Measurements from ENCODE around the gene RASAL2.
"Not testable (repeated sequence)": the region's sequence is repeated elsewhere in the genome, so short reads cannot be mapped to it uniquely, and the experiment has no call there.

The RASAL2 gene

DNA sequence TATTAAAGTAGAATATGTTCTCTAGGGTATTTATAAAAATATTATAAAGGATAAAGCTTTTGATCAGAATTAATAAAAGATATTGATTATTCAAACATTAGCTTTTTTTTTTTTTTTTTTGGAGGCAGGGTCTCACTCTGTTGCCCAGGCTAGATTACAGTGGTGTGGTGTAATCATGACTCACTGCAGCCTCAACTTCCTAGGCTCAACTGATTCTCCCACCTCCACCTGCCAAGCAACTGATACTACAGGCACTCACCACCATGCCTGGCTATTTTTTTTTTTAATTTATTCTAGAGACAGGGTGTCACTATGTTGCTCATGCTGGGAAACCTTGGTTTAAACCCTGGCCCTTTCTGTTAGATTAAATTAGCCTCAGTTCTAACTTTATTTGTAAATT lies 214.5 kb downstream of the RASAL2 start:
- H3K36me3 ChIP-seq (ENCODE audit: insufficient read depth, low read length): no peaks in the 10 kb centered on the region
- no peaks in the 10 kb centered on the region for H3K4me1 ChIP-seq (ENCODE audit: insufficient read depth, low read length, poor library complexity, severe bottlenecking)
- no peaks in the 10 kb centered on the region for H4K20me1 ChIP-seq (ENCODE audit: insufficient read depth, low read length, poor library complexity, severe bottlenecking)
- H3K9me3 ChIP-seq (ENCODE audit: insufficient read depth, low read depth, low read length): no peaks in the 10 kb centered on the region
- H3K9ac ChIP-seq (ENCODE audit: low read depth, low read length, poor library complexity, severe bottlenecking): no peak overlapping the region
- no peaks in the 10 kb centered on the region for H3K79me2 ChIP-seq (ENCODE audit: insufficient read depth, low read length)
- H3K9me2 ChIP-seq (replicated peaks; ENCODE audit: low read depth, low read length): no peaks in the 10 kb centered on the region
- TF ChIP-seq, protein P1, sequence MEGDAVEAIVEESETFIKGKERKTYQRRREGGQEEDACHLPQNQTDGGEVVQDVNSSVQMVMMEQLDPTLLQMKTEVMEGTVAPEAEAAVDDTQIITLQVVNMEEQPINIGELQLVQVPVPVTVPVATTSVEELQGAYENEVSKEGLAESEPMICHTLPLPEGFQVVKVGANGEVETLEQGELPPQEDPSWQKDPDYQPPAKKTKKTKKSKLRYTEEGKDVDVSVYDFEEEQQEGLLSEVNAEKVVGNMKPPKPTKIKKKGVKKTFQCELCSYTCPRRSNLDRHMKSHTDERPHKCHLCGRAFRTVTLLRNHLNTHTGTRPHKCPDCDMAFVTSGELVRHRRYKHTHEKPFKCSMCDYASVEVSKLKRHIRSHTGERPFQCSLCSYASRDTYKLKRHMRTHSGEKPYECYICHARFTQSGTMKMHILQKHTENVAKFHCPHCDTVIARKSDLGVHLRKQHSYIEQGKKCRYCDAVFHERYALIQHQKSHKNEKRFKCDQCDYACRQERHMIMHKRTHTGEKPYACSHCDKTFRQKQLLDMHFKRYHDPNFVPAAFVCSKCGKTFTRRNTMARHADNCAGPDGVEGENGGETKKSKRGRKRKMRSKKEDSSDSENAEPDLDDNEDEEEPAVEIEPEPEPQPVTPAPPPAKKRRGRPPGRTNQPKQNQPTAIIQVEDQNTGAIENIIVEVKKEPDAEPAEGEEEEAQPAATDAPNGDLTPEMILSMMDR (conservative IDR thresholded peaks at IDR 0.05; ENCODE audit: low read length): no peak
- no peak for TF ChIP-seq EZH2phosphoT487 (IDR thresholded peaks at IDR 0.05; ENCODE audit: borderline replicate concordance)
- H3K4me2 ChIP-seq (ENCODE audit: low read depth, low read length, poor library complexity, severe bottlenecking): no peak overlapping the region
- no peaks in the 10 kb centered on the region for H3F3A ChIP-seq (ENCODE audit: low read depth)
- H3K27me3 ChIP-seq (ENCODE audit: insufficient read depth, low read length, poor library complexity, severe bottlenecking): no peaks in the 10 kb centered on the region
- no peak overlapping the region for H2AFZ ChIP-seq (ENCODE audit: low read length)
- no peak overlapping the region for H3K4me3 ChIP-seq (ENCODE audit: low read length, poor library complexity, severe bottlenecking)

DNA sequence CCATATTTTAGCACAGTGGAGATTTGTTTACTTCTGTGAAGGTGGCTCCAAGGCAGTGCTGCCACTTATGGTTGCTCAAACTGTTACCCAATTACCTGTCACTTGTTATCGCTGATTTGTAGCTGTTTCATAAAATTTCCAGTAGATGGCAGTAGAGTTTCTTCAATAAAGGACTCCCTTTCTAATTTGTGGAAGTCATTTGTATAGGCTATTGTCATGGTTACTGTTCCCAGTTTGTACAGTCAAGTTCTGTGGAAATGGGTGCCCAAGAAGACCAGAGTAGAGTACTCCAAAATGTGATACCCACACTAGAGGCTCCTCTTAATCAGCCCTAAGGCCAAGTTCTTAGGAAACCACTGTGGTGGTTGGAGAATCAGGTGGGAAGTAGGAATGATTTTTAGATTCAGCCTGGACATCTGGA lies 216.8 kb downstream of the RASAL2 start:
- no peaks in the 10 kb centered on the region for H3K27me3 ChIP-seq (ENCODE audit: insufficient read depth, low read length, poor library complexity, severe bottlenecking)
- H3K9me3 ChIP-seq (ENCODE audit: insufficient read depth, low read depth, low read length): no peaks in the 10 kb centered on the region
- H2AFZ ChIP-seq (ENCODE audit: low read length): no peak overlapping the region
- H3K9ac ChIP-seq (ENCODE audit: low read depth, low read length, poor library complexity, severe bottlenecking): no peak overlapping the region
- H3K79me2 ChIP-seq (ENCODE audit: insufficient read depth, low read length): no peaks in the 10 kb centered on the region
- H4K20me1 ChIP-seq (ENCODE audit: insufficient read depth, low read length, poor library complexity, severe bottlenecking): no peaks in the 10 kb centered on the region
- H3K4me1 ChIP-seq (ENCODE audit: insufficient read depth, low read length, poor library complexity, severe bottlenecking): no peaks in the 10 kb centered on the region
- H3K36me3 ChIP-seq (ENCODE audit: insufficient read depth, low read length): no peaks in the 10 kb centered on the region
- TF ChIP-seq, protein P1 (conservative IDR thresholded peaks at IDR 0.05; ENCODE audit: low read length): peak; percentile 83
- no peak for TF ChIP-seq EZH2phosphoT487 (IDR thresholded peaks at IDR 0.05; ENCODE audit: borderline replicate concordance)
- no peaks in the 10 kb centered on the region for H3K9me2 ChIP-seq (replicated peaks; ENCODE audit: low read depth, low read length)
- no peak overlapping the region for H3K4me2 ChIP-seq (ENCODE audit: low read depth, low read length, poor library complexity, severe bottlenecking)
- no peak overlapping the region for H3K4me3 ChIP-seq (ENCODE audit: low read length, poor library complexity, severe bottlenecking)
- H3F3A ChIP-seq (ENCODE audit: low read depth): no peaks in the 10 kb centered on the region

DNA sequence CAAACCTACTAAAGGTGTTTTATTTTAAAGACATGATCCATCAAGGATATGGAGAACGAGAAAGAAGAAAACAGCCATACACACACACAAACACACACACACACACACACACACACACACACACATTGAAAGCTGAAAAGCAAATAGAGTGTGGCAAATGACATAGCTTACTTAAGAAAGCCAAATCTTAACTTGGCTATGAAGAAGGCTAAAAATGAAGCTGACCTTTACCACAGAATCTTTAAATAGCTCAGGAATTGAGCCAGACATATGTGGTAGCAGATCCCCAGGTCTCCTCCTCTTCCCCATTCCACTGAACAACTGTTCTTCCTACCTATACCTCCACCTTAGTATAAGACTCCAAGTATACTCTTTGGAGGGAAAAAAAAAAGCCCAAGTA lies 217.3 kb downstream of the RASAL2 start:
- H4K20me1 ChIP-seq (ENCODE audit: insufficient read depth, low read length, poor library complexity, severe bottlenecking): no peaks in the 10 kb centered on the region
- no peaks in the 10 kb centered on the region for H3F3A ChIP-seq (ENCODE audit: low read depth)
- no peak overlapping the region for H3K4me2 ChIP-seq (ENCODE audit: low read depth, low read length, poor library complexity, severe bottlenecking)
- no peaks in the 10 kb centered on the region for H3K4me1 ChIP-seq (ENCODE audit: insufficient read depth, low read length, poor library complexity, severe bottlenecking)
- no peak overlapping the region for H3K4me3 ChIP-seq (ENCODE audit: low read length, poor library complexity, severe bottlenecking)
- TF ChIP-seq, protein P1 (conservative IDR thresholded peaks at IDR 0.05; ENCODE audit: low read length): no peak
- no peak for TF ChIP-seq EZH2phosphoT487 (IDR thresholded peaks at IDR 0.05; ENCODE audit: borderline replicate concordance)
- H2AFZ ChIP-seq (ENCODE audit: low read length): no peak overlapping the region
- H3K9me2 ChIP-seq (replicated peaks; ENCODE audit: low read depth, low read length): no peaks in the 10 kb centered on the region
- no peak overlapping the region for H3K9ac ChIP-seq (ENCODE audit: low read depth, low read length, poor library complexity, severe bottlenecking)
- no peaks in the 10 kb centered on the region for H3K79me2 ChIP-seq (ENCODE audit: insufficient read depth, low read length)
- H3K27me3 ChIP-seq (ENCODE audit: insufficient read depth, low read length, poor library complexity, severe bottlenecking): no peaks in the 10 kb centered on the region
- no peaks in the 10 kb centered on the region for H3K36me3 ChIP-seq (ENCODE audit: insufficient read depth, low read length)
- H3K9me3 ChIP-seq (ENCODE audit: insufficient read depth, low read depth, low read length): no peaks in the 10 kb centered on the region

DNA sequence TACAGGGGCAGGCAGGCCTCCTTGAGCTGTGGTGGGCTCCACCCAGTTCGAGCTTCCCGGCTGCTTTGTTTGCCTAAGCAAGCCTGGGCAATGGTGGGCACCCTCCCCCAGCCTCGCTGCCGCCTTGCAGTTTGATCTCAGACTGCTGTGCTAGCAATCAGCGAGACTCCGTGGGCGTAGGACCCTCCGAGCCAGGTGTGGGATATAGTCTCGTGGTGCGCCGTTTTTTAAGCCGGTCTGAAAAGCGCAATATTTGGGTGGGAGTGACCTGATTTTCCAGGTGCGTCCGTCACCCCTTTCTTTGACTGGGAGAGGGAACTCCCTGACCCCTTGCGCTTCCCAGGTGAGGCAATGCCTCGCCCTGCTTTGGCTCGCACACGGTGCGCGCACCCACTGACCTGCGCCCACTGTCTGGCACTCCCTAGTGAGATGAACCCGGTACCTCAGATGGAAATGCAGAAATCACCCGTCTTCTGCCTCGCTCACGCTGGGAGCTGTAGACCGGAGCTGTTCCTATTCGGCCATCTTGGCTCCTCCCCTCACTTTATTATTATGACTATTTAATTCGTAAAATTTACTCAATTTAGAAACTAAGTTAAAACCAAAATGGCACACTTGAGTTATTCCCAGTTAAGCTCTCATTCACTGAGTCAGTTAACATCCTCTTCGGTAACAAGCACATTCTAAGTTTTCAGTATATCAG lies 226.5 kb downstream of the RASAL2 start:
- H3K9me3 ChIP-seq (ENCODE audit: insufficient read depth, low read depth, low read length); H3K9me2 ChIP-seq (replicated peaks; ENCODE audit: low read depth, low read length); H3K36me3 ChIP-seq (ENCODE audit: insufficient read depth, low read length); H3K27me3 ChIP-seq (ENCODE audit: insufficient read depth, low read length, poor library complexity, severe bottlenecking); H3K79me2 ChIP-seq (ENCODE audit: insufficient read depth, low read length); H3K4me1 ChIP-seq (ENCODE audit: insufficient read depth, low read length, poor library complexity, severe bottlenecking); H4K20me1 ChIP-seq (ENCODE audit: insufficient read depth, low read length, poor library complexity, severe bottlenecking); H3K9ac ChIP-seq (ENCODE audit: low read depth, low read length, poor library complexity, severe bottlenecking); H3F3A ChIP-seq (ENCODE audit: low read depth); H2AFZ ChIP-seq (ENCODE audit: low read length); H3K4me3 ChIP-seq (ENCODE audit: low read length, poor library complexity, severe bottlenecking); H3K4me2 ChIP-seq (ENCODE audit: low read depth, low read length, poor library complexity, severe bottlenecking): not testable (repeated sequence)

Measured in Loucy (cell line).